ENCODE data around the gene SAMD1. TPM values are rescaled to one million over a fixed set of nuclear protein-coding genes. Genes with fewer than 3 reads are reported as not detected.

Gene SAMD1
- total and polyA plus RNA-seq, 9 of the 15 experiments (the other 6 are each of a cell fraction or from before 2014, with no cell fraction given), result 2.9 to 96.0 (median 43.5) TPM

GRCh38 chr19:14091081-14091812, 696 bp upstream of the SAMD1 start (continued):
- TF ChIP-seq DIDO1 (tag; IDR thresholded peaks at IDR 0.05; ENCODE audit: low read depth) (0 out of 2 replicates have a peak, but pooled peaks have one; percentile 40), PHTF2 (CRISPR knock-in tag; IDR thresholded peaks at IDR 0.05) (no peak), DMBX1 (CRISPR knock-in tag; IDR thresholded peaks at IDR 0.05; ENCODE audit: borderline replicate concordance) (no peak), TRIM28 (IDR thresholded peaks at IDR 0.05) (no peak; the same call in 1 of the 2 replicates), CC2D1A (IDR thresholded peaks at IDR 0.05) (peak; percentile 23; the same call in 1 of the 2 replicates), RBM39 (optimal IDR thresholded peaks at IDR 0.05; ENCODE audit: low read depth, low read length) (no peak), THAP12 (CRISPR knock-in tag; IDR thresholded peaks at IDR 0.05) (peak; percentile 90), ZNF785 (CRISPR knock-in tag; IDR thresholded peaks at IDR 0.05) (no peak), EZH2 (IDR thresholded peaks at IDR 0.05; ENCODE audit: borderline replicate concordance, low read depth, low read length) (no peak), RNF2 (IDR thresholded peaks at IDR 0.05) (peak; percentile 24; the same call in 1 of the 2 replicates), ZBTB5 (IDR thresholded peaks at IDR 0.05) (no peak), ZNF75A (CRISPR knock-in tag; IDR thresholded peaks at IDR 0.05) (no peak), MAZ (CRISPR knock-in tag; conservative IDR thresholded peaks at IDR 0.05 in 1 of 2, IDR thresholded peaks at IDR 0.05 in 1 of 2) (peak in 1 of 2 experiments; percentile 89; a peak in 3 of 4 replicates), ZNF740 (CRISPR knock-in tag; IDR thresholded peaks at IDR 0.05) (peak; percentile 42; the same call in 1 of the 2 replicates), ZNF740 (tag; IDR thresholded peaks at IDR 0.05) (peak in 1 of 2 experiments; percentile 60; a peak in 2 of 4 replicates)
